Myocyte (in vitro differentiated cells): Measurements from ENCODE around the gene PIH1D2. TPM values are rescaled to one million over a fixed set of nuclear protein-coding genes. Genes with fewer than 3 reads are reported as not detected.
A peak's percentile ranks its signal among the peaks of the same experiment; 100 is the strongest.
"Not testable (repeated sequence)": the region's sequence is repeated elsewhere in the genome, so short reads cannot be mapped to it uniquely, and the experiment has no call there.

Experiments used
- DNase-seq: peaks from one replicate; pipeline ENCODE4 v3.0.0-alpha.2; 2012; ENCODE audit warnings: low read depth
- polyA plus RNA-seq: library from polyadenylated mRNA; unstranded; fragments of >200 nt; gene quantifications from one replicate; pipeline ENCODE4 v1.2.1, GENCODE V29; 2012; ENCODE audit warnings: missing spikeins
- total RNA-seq: library from RNA; depleted of rRNA; stranded (reverse); fragments of >200 nt; gene quantifications from 2 replicates; pipeline ENCODE4 v1.2.3, GENCODE V29; 2014

Gene PIH1D2
- 1.1 and 1.5 TPM in 2 replicates for total RNA-seq
- 1.6 TPM for polyA plus RNA-seq

- DNase-seq: peak; percentile 90
Observed at GRCh38 chr11:112073941-112074811, at the start of gene PIH1D2, which contains the start of gene NKAPD1. Gene PIH1D2, minus strand, starts transcription at chr11:112074017. Its CDS starts 843 bp downstream, at chr11:112073174. Gene NKAPD1, plus strand, starts transcription at chr11:112074299. Its CDS starts 1,276 bp downstream, at chr11:112075575.

- no peak for DNase-seq
Observed at GRCh38 chr11:112123129-112123528, 49.3 kb upstream of the PIH1D2 start.

GRCh38 chr11:112121981-112122615 lies 48.3 kb upstream of the PIH1D2 start:
- DNase-seq: no peak

- DNase-seq: peak; percentile 39
Observed at GRCh38 chr11:112118176-112118575, 44.4 kb upstream of the PIH1D2 start.

- DNase-seq: no peak
Observed at GRCh38 chr11:112115386-112115785, 41.6 kb upstream of the PIH1D2 start.

- DNase-seq: no peak
Observed at GRCh38 chr11:112114460-112114859, 40.6 kb upstream of the PIH1D2 start.

GRCh38 chr11:112113539-112114457 lies 40.0 kb upstream of the PIH1D2 start:
- DNase-seq: peak; percentile 70

- DNase-seq: no peak
Observed at GRCh38 chr11:112106070-112106469, 32.3 kb upstream of the PIH1D2 start.

GRCh38 chr11:112103446-112103845 lies 29.6 kb upstream of the PIH1D2 start:
- DNase-seq: no peak

GRCh38 chr11:112100462-112100861 lies 26.6 kb upstream of the PIH1D2 start:
- DNase-seq: no peak

- DNase-seq: no peak
Observed at GRCh38 chr11:112097734-112098528, 24.1 kb upstream of the PIH1D2 start.

GRCh38 chr11:112096194-112096593 lies 22.4 kb upstream of the PIH1D2 start:
- DNase-seq: no peak

- not testable (repeated sequence) for DNase-seq
Observed at GRCh38 chr11:112095302-112095701, 21.5 kb upstream of the PIH1D2 start.

- DNase-seq: no peak
Observed at GRCh38 chr11:112087212-112087611, 13.4 kb upstream of the PIH1D2 start.

- DNase-seq: peak; percentile 99
Observed at GRCh38 chr11:112086422-112087191, 12.8 kb upstream of the PIH1D2 start, which contains the start of the genes SDHD and TIMM8B. Gene SDHD, plus strand, starts transcription at chr11:112086873. Its CDS starts 35 bp downstream, at chr11:112086908. Gene TIMM8B, minus strand, starts transcription at chr11:112086756. Its CDS starts 33 bp downstream, at chr11:112086723.

- DNase-seq: peak; percentile 56
Observed at GRCh38 chr11:112085822-112086421, 12.1 kb upstream of the PIH1D2 start.

GRCh38 chr11:112082729-112083128 lies 8.9 kb upstream of the PIH1D2 start:
- DNase-seq: peak; percentile 92

- no peak for DNase-seq
Observed at GRCh38 chr11:112062923-112063322, 10.9 kb downstream of the PIH1D2 start.

GRCh38 chr11:112058103-112058502 lies 15.7 kb downstream of the PIH1D2 start:
- no peak for DNase-seq
